HepG2 (cell line): ENCODE measurements around the gene MTIF3.

Source experiments
- BRCA1 ChIP-seq: sonication (generic); formaldehyde crosslinking; IDR thresholded peaks from 2 replicates; pipeline ENCODE4 v1.4.0; 2020; ENCODE audit warnings: missing genetic modification reagents
- CTCF ChIP-seq: sonication (generic); formaldehyde crosslinking; IDR thresholded peaks from 2 replicates; pipeline ENCODE4 v1.5.0; 2020; ENCODE audit warnings: mild to moderate bottlenecking, missing genetic modification reagents, moderate library complexity

- TF ChIP-seq BRCA1 (CRISPR knock-in tag): no peak
- TF ChIP-seq CTCF (CRISPR knock-in tag): no peak
These were observed 27.0 kb downstream of the MTIF3 start for GRCh38 chr13:27423333-27423732.
